ENCODE data around the gene ARHGAP42.
A peak's percentile ranks its signal among the peaks of the same experiment; 100 is the strongest.

- TF ChIP-seq CTCF (IDR thresholded peaks at IDR 0.05) (peak; percentile 39 to 78 (median 57)), POLR2A (IDR thresholded peaks at IDR 0.05) (no peak), EP300 (IDR thresholded peaks at IDR 0.05) (no peak)
Observed at GRCh38 chr11:100682247-100682969, 4.7 kb upstream of the ARHGAP42 start.
